ENCODE data around the gene KRT1. TPM values are rescaled to one million over a fixed set of nuclear protein-coding genes. Genes with fewer than 3 reads are reported as not detected.

KRT1 gene
- polyA plus RNA-seq, 1 donor from 2014 or later: not detected

DNA sequence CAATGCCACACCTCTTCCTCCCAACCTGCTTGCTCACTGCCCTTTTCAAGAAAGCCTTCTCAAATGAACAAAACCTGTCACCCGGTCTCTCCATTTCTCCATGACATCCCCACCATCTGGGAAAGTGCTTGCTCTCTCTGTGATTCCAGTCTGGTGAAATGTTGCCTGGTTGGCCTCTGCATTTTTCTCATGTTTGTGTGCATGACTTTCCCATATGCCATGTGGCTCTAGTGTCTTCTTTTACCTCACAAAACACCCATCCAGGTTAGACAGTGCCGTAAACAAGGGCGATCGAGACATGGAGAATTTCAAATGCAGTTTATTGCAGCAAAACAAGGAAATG is 5.8 kb downstream of the KRT1 start:
- TF ChIP-seq SMC3 (conservative IDR thresholded peaks at IDR 0.05; ENCODE audit: poor library complexity) (no peak), MXI1 (conservative IDR thresholded peaks at IDR 0.05; ENCODE audit: poor library complexity, severe bottlenecking) (no peak), TAF1 (IDR thresholded peaks at IDR 0.05; ENCODE audit: low read depth) (no peak), EP300 (conservative IDR thresholded peaks at IDR 0.05; ENCODE audit: poor library complexity, severe bottlenecking) (no peak), RAD21 (conservative IDR thresholded peaks at IDR 0.05) (no peak), REST (IDR thresholded peaks at IDR 0.05; ENCODE audit: borderline replicate concordance) (no peak), EZH2 (IDR thresholded peaks at IDR 0.05; ENCODE audit: borderline replicate concordance, insufficient read depth, low read length, poor library complexity, severe bottlenecking) (no peak), POLR2AphosphoS5 (IDR thresholded peaks at IDR 0.05) (no peak)
- TF ChIP-seq, protein P1, sequence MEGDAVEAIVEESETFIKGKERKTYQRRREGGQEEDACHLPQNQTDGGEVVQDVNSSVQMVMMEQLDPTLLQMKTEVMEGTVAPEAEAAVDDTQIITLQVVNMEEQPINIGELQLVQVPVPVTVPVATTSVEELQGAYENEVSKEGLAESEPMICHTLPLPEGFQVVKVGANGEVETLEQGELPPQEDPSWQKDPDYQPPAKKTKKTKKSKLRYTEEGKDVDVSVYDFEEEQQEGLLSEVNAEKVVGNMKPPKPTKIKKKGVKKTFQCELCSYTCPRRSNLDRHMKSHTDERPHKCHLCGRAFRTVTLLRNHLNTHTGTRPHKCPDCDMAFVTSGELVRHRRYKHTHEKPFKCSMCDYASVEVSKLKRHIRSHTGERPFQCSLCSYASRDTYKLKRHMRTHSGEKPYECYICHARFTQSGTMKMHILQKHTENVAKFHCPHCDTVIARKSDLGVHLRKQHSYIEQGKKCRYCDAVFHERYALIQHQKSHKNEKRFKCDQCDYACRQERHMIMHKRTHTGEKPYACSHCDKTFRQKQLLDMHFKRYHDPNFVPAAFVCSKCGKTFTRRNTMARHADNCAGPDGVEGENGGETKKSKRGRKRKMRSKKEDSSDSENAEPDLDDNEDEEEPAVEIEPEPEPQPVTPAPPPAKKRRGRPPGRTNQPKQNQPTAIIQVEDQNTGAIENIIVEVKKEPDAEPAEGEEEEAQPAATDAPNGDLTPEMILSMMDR (IDR thresholded peaks at IDR 0.05; ENCODE audit: poor library complexity, severe bottlenecking): no peak
- Histone ChIP-seq H3K79me2 (replicated peaks; ENCODE audit: insufficient read depth, low read length) (no peaks in the 10 kb centered on the region), H3K9me2 (ENCODE audit: insufficient read depth, low read length) (no peaks in the 10 kb centered on the region)

DNA sequence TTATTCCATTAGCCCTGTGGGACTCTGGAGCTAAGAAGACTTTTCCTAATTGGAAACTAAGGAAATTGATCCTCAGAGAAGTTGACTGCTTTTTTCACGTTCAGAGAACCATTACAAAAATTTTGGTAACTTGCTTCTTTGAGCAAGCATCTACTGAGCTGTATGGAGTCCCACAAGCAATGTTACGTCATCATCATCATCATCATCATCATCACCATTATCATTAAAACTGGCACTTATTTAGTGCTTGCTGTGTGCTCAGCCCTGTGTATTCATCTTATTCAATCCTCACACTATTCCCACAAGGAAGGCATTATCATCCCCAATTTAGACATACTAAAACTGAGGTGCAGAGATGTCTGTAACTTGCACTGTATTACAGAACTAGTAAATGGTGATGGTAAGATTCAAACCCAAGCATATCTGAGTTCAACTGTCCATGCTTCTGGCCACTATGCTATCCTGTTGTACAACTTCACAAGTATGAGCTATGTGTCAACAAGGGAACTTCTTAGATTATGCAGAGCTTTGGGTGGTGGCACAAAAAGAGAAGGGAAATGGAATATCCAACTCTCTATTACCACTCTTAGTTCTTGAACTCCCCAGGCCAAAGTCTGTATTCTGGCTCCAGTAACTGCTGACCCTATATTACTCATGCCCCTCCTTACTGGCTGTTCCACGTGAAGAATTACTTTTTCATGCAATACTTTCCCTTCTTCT is 6.3 kb downstream of the KRT1 start:
- Histone ChIP-seq H3K27ac (ENCODE audit: low read length) (no peak overlapping the region), H3K4me3 (ENCODE audit: low read length) (no peak overlapping the region)

More for the DNA sequence above, 5.8 kb downstream of the KRT1 start:
- Histone ChIP-seq H2AFZ (ENCODE audit: low read depth, low read length) (no peak overlapping the region), H3K4me3 (ENCODE audit: low read length) (no peak overlapping the region), H3K27me3 (ENCODE audit: insufficient read depth, low read depth, low read length) (no peaks in the 10 kb centered on the region), H3K4me2 (ENCODE audit: low read length) (no peak overlapping the region), H4K20me1 (ENCODE audit: insufficient read depth) (no peaks in the 10 kb centered on the region), H3K36me3 (ENCODE audit: insufficient read depth, low read length) (no peaks in the 10 kb centered on the region), H3K27ac (ENCODE audit: low read length) (no peak overlapping the region), H3K9me3 (ENCODE audit: low read length) (no peaks in the 10 kb centered on the region), H3F3A (ENCODE audit: insufficient read depth, low read length, poor library complexity, severe bottlenecking) (no peaks in the 10 kb centered on the region), H3K9ac (ENCODE audit: low read length) (no peak overlapping the region)

More for the DNA sequence above, 6.3 kb downstream of the KRT1 start:
- no peaks in the 10 kb centered on the region for H3K27me3 ChIP-seq (ENCODE audit: insufficient read depth, low read depth, low read length)
- H3F3A ChIP-seq (ENCODE audit: insufficient read depth, low read length, poor library complexity, severe bottlenecking): no peaks in the 10 kb centered on the region
- no peak for TF ChIP-seq RAD21 (conservative IDR thresholded peaks at IDR 0.05)
- no peak for TF ChIP-seq POLR2AphosphoS5 (IDR thresholded peaks at IDR 0.05)
- H3K9me3 ChIP-seq (ENCODE audit: low read length): no peaks in the 10 kb centered on the region
- H4K20me1 ChIP-seq (ENCODE audit: insufficient read depth): no peaks in the 10 kb centered on the region
- H3K9ac ChIP-seq (ENCODE audit: low read length): no peak overlapping the region
- H3K79me2 ChIP-seq (replicated peaks; ENCODE audit: insufficient read depth, low read length): no peaks in the 10 kb centered on the region
- no peak overlapping the region for H2AFZ ChIP-seq (ENCODE audit: low read depth, low read length)
- H3K4me2 ChIP-seq (ENCODE audit: low read length): no peak overlapping the region
- no peaks in the 10 kb centered on the region for H3K36me3 ChIP-seq (ENCODE audit: insufficient read depth, low read length)
- H3K9me2 ChIP-seq (ENCODE audit: insufficient read depth, low read length): no peaks in the 10 kb centered on the region

All from neural cell (in vitro differentiated cells).